ENCODE results near the gene CD46.

The CD46 gene

GRCh38 chr1:207831517-207832327 lies 79.9 kb downstream of the CD46 start:
- no peak for DNase-seq

DNA sequence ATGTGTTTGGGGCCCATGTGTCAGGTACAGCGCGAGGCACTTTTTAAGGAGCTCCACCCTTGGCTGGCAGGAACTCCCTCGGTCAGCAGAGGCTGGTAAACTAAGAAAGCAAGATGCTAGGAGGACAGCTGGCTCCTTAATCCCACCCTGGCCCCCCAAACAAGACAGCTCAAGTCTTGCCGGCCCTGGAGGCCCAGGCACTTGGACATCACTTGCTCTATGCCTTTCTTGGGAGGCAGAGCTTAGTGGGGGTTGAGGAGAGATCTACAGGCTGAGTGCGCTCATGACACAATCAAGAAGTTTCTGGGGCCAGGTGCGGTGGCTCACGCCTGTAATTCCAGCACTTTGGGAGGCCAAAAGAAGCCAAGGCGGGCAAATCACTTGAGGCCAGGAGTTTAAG lies 80.9 kb downstream of the CD46 start:
- DNase-seq, result no peak

DNA sequence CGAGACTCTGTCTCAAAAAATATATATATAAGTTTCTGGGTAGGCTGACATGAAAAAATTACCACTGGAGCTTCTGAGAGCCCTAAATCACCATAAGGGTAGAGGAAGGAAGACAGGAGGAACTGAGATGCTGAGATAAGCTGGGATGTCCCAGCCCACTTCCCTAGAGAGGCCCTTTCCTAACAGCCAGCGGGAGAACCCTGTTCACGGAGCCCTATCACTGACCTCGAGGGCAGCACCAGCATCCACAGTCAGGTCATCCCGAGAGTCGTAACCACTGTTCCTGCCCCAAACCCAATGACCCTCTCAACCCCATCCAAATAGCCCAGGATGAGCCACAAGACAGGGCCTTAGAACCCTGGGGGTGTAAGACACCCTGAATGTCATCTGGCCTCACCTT lies 81.5 kb downstream of the CD46 start:
- no peak for DNase-seq

DNA sequence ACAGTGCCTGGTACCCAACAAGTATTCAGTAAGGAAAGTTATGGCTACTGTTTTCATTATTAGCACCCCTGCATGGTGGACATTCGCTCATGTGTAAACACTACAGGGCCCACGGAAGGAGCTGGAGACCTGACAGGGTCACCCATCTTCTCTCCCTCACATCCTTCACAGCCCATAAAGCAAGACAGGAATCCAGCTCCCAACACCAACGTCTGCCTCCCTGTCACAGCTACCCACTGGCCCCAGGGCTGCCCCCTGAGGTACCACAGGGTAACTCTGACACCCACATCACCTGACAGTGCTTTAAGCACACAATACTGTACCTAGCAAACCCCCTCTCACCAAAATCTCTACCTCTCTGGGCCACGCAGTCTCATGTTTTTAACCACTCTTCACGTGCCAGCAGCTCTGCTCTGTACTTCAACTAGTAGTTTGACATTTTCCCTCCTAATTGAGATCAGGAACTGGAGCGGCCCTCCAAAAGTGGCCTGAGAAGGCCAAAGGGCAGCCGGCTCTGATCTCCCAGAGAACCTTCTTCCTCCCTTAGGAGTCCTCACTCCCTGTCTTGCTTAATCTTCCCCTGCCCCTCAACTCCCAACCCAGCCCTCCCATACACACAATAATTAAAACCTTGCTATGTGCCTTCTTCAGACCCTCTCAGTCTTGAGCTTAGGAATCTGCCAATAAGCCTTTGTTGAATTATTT lies 82.3 kb downstream of the CD46 start:
- DNase-seq, result no peak

GRCh38 chr1:207835958-207836357 lies 84.1 kb downstream of the CD46 start:
- DNase-seq, result no peak

DNA sequence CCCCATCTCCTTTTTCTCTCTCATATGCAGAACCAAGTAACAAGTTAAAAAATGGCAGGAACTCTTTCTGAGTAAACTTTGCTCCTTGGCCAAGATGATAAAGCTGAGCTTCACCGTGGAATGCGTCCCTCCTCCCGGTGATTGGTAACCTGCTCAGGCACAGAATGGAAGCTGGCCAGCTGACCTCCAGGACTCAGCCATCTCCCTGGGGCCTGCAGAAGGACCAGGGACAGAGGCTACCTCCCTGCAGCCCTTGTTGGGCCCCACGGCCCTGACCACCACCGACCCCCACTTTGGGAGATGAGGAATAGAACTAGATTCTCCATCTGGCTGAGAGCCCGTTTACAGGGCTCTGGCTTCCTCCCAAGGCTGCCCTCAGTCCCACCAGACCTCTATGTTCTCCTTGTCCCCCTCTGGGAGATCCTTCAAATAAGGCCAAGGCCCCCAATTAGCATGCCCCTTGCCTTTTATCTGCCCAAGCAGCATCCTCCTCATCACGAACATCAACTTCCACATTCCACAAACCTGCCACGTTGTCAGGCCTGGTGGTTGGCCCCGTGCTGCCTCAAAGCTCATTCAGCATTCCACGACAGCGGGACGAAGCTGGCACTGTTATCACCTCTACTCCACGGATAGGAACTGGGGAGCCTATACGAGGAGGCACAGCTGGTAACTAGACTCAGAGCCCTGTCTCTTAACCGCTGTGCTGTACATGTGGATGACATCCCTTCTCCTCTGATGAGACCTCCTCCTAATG lies 84.9 kb downstream of the CD46 start:
- DNase-seq, result no peak

DNA sequence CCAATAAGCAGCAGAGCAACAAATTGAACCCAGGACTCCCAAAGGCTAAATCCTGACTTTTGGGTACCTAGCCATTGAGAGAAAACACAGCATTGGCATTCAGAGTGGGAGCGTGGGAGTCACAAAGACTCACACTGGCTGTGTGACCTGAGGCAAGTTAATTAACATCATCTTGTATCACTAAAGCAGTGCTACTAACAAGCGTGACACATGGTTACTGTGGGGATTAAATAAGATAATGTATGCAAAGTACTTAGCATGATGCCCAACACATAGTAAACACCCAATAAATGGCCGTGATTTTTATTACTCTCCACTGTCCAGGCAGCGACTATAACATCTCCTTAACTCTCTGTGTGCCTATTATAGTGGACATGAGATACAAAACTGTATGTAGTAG lies 85.8 kb downstream of the CD46 start:
- DNase-seq, result no peak

GRCh38 chr1:207838156-207839082 lies 86.6 kb downstream of the CD46 start:
- no peak for DNase-seq

DNA sequence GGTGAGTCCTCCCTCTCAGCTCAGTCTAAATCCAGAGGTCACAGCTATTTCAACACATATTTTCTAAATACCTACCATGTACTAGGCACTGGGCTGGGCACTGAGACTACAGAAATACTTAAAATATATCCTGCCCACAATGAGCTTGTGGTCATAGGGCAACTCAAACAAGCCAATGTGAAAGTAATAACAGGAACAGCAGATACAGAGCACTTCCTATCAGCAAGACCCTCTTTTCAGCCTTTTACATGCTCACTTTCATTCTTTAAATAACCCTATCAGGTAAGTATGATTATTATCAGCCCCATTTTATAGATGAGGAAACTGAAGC lies 87.2 kb downstream of the CD46 start:
- no peak for DNase-seq

- DNase-seq, result no peak
Measured at GRCh38 chr1:207840380-207840779, 88.5 kb downstream of the CD46 start.

DNA sequence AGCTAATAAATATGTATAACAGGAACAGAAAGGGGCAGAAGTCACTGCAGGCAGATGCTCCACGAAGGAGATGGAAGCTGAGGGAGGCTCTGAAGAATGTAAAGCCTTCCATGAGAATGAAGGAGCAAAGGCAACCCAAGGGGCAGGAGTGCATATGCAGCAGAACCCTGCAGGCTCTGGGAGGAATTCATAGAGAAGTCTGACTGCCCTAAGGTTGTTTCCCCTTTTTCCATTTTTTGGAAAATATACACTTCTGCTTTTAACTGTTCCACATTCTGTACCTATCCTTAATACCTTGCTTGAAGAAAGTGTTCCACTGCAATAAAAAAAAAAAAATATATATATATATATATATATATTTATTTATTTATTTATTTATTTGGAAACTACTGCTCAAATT lies 89.4 kb downstream of the CD46 start:
- DNase-seq, result no peak

GRCh38 chr1:207841901-207842300 lies 90.0 kb downstream of the CD46 start:
- no peak for DNase-seq

GRCh38 chr1:207842506-207842905 lies 90.7 kb downstream of the CD46 start:
- no peak for DNase-seq

DNA sequence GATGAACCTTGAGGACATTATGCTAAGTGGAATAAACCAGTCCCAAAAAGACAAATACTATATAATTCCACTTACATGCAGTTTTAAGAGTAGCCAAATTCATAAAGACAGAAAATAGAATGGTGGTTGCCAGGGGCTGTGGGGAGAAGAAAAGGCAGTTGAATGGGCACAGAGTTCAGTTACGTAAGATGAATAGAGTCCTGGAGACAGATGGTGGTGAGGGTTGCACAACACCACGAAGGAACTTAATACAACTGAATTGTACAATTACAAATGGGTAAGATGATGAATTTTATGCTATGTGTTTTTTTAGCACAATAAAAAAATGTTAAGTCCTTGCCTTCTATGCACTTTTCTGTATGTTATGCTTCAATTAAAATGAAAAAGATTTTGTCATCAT lies 92.5 kb downstream of the CD46 start:
- no peak for DNase-seq
